Liver (tissue), 3 donors: Measurements from ENCODE around the gene PRPS2.

ENCODE experiments used
- RAD21 ChIP-seq, 2 donors: IDR thresholded peaks; 2 replicates each; pipeline ENCODE4 v1.6.1; 2016; ENCODE audit warnings: antibody characterized with exemption in 2 of 2, mild to moderate bottlenecking in 2 of 2
- TF ChIP-seq, protein P1 (sequence below): IDR thresholded peaks from 2 replicates; pipeline ENCODE4 v1.6.1; 2016; ENCODE audit warnings: antibody characterized with exemption, mild to moderate bottlenecking
- TF ChIP-seq, protein P2 (sequence below): IDR thresholded peaks from 2 replicates; pipeline ENCODE4 v1.6.1; 2016; ENCODE audit warnings: antibody characterized with exemption
- TF ChIP-seq, protein P3 (sequence below): fragments of 150-350 bp; IDR thresholded peaks from 2 replicates; pipeline ENCODE4 v1.5.1; 2017; ENCODE audit warnings: improper control_type of control experiment, low read depth, low read length; ENCODE audit not compliant: missing input control
- donor health status: healthy.
- donor health status: healthy.

DNA sequence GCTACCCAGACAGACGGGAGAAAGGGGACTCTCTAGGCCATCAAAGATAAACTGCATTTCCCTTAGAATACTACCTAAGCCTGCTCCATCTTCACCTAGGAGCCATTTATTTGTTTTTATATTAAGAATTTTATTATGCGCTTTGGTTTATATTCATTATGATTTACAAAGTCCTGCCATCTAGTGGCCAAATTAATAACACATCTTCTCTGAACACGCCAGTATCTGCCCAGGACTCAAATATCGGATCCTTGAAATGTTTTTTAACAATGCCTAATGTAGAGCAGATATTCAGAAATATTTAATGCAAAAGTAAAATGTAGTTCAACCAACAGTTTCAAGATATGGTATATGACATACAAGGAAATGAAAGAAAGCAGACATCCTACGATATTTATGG lies 20.8 kb upstream of the PRPS2 start:
- TF ChIP-seq, protein P1, sequence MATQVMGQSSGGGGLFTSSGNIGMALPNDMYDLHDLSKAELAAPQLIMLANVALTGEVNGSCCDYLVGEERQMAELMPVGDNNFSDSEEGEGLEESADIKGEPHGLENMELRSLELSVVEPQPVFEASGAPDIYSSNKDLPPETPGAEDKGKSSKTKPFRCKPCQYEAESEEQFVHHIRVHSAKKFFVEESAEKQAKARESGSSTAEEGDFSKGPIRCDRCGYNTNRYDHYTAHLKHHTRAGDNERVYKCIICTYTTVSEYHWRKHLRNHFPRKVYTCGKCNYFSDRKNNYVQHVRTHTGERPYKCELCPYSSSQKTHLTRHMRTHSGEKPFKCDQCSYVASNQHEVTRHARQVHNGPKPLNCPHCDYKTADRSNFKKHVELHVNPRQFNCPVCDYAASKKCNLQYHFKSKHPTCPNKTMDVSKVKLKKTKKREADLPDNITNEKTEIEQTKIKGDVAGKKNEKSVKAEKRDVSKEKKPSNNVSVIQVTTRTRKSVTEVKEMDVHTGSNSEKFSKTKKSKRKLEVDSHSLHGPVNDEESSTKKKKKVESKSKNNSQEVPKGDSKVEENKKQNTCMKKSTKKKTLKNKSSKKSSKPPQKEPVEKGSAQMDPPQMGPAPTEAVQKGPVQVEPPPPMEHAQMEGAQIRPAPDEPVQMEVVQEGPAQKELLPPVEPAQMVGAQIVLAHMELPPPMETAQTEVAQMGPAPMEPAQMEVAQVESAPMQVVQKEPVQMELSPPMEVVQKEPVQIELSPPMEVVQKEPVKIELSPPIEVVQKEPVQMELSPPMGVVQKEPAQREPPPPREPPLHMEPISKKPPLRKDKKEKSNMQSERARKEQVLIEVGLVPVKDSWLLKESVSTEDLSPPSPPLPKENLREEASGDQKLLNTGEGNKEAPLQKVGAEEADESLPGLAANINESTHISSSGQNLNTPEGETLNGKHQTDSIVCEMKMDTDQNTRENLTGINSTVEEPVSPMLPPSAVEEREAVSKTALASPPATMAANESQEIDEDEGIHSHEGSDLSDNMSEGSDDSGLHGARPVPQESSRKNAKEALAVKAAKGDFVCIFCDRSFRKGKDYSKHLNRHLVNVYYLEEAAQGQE = no peak
- TF ChIP-seq, protein P2, sequence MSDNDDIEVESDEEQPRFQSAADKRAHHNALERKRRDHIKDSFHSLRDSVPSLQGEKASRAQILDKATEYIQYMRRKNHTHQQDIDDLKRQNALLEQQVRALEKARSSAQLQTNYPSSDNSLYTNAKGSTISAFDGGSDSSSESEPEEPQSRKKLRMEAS = no peak
- TF ChIP-seq, protein P3, sequence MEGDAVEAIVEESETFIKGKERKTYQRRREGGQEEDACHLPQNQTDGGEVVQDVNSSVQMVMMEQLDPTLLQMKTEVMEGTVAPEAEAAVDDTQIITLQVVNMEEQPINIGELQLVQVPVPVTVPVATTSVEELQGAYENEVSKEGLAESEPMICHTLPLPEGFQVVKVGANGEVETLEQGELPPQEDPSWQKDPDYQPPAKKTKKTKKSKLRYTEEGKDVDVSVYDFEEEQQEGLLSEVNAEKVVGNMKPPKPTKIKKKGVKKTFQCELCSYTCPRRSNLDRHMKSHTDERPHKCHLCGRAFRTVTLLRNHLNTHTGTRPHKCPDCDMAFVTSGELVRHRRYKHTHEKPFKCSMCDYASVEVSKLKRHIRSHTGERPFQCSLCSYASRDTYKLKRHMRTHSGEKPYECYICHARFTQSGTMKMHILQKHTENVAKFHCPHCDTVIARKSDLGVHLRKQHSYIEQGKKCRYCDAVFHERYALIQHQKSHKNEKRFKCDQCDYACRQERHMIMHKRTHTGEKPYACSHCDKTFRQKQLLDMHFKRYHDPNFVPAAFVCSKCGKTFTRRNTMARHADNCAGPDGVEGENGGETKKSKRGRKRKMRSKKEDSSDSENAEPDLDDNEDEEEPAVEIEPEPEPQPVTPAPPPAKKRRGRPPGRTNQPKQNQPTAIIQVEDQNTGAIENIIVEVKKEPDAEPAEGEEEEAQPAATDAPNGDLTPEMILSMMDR = peak; percentile 53
- peak in 1 of 2 donors; percentile 49 for TF ChIP-seq RAD21 (IDR thresholded peaks at IDR 0.05)
